ENCODE results near the gene DDX41.
"Not testable (repeated sequence)": the region's sequence is repeated elsewhere in the genome, so short reads cannot be mapped to it uniquely, and the experiment has no call there.

DDX41 gene

DNA sequence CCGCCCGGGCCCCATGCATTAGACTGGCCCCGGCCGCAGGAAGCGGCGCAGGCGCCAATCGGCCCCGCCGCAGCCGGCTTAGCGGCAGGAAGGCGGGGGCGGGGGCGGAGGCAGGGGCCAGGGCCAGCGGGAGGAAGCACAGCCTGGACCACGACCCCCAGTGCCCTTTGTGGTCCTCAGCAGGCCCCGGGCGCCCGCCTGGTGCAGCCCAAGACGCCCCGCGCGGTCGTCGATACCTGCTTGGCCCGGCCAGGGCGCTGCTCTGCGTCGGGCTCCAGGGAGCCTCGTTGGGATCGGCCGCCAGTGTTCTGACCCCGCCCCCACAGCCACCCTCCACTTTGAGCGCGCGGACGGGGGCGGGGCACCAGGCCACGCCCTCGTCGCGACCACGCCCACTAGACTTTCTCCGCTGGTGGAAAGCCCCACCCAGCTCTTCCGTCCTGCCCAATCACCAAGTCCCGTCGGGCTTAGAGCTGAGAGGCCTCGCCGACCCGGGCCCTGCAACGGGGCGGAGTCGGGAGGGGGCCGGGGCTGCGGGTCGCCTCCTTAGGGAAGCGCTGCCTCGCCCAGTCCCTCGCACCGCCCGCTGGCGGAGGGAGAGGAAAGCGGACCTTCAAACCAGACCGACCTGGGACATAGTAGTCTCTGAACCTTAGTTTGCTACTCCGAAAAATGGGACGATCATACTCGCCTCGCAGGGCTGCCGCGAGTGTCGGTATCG is 19.3 kb downstream of the DDX41 start, which contains the start of gene PDLIM7:
TSS of gene PDLIM7 (minus strand) at position 313 of the 721 bp plus-strand sequence. CDS start 1,092 bp downstream, outside the sequence.
- DNase-seq = peak; percentile 92

GRCh38 chr5:177496727-177497291 is 20.0 kb downstream of the DDX41 start:
- no peak for DNase-seq

DNA sequence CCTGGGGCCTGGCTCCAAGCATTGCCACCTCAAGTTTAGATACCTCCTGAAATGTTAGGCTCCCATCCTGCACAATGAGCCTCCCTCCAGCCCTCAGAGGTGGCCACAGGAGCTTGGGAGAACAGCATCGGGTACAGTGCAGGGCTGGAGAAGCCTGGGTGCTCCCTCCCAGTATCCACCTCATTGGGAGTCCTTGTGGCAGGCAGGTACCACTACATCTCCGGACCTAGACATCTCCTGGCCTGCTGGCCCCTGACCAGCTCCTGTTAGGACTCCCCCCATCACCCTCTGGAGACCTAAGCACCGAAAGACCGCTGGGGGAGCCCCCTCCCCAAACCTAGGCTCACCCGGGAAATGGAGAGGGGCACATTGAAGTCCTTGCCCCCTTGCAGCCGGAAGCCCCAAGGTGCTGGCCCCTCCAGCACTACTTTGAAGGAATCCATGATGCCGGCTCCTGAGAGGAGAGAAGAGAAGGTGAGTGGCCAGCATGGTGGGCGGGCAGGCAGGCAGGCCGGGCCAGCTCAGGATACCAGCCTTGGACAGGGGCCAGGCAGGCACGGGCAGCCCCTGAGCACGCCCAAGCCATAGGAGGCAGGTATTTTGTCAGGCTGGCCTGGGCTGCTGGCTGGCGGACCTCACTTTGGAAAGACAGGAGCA is 20.6 kb downstream of the DDX41 start:
- DNase-seq = no peak

DNA sequence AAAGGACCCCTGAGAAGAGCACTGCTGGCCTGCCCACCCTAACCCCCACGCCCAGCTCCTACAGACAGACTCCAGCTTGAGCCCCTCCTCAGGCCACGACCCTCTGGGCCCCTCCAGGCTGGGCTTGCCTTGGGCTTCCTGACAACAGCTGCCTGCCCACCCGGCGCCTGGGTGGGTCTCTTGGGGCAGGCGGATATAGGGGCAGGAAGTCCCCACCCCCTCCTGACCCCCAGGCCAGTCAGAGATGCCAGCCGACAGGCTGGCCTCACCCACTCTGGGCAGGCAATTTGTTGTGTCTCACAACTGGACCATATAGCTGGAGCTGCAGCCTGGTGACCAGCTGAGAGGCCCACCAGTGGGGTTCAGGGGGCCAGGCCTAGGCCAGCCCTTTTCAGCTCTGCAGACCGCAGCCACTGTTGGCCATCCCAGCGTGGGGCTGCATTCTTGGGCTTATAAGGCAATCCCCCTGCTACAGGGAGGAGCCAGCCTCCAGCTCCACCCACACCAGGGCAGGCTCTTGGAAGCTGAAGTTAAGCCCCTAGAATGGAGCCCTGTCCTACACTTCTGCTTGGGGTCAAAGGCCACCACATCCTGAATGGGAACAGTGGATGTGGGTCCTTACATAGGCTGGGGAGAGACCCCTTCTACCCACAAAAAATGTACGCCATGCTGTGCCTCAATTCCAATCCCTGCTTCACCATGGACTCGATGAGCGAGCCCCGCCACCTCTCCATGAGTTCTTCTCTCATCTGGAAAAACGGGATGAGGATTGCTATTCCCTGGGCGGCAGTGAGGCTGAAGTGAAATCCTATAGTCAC is 21.3 kb downstream of the DDX41 start:
- DNase-seq = no peak

- no peak for DNase-seq
These were observed 22.2 kb downstream of the DDX41 start for GRCh38 chr5:177494346-177495195.

DNA sequence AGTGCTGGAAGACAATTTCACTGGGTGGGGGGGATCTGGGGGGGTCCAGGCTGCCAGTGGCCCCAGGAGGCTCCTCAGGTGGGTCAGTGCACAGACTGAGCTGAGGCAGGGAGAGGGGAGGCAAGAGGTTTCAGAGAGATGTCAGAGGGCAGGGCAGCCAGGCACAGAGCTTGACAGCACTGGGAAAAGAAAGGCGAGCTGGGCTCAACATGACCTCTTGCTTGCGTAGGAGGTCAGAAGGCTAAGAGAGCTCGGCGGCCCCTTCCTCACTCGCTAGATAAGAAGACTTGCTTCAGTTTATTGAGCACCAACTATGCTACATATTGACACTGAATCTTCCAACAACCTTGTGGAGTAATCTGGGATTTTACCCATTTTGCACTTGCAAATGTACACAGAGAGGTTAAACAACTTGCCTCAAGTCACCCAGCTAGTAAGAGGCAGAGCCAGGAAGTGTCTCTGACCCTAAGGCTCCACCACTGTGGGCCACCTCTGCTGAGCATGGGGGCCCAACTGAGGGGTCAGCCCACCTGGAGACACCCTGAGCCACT is 22.9 kb downstream of the DDX41 start:
- DNase-seq = no peak

GRCh38 chr5:177492841-177493240 is 23.9 kb downstream of the DDX41 start:
- no peak for DNase-seq

DNA sequence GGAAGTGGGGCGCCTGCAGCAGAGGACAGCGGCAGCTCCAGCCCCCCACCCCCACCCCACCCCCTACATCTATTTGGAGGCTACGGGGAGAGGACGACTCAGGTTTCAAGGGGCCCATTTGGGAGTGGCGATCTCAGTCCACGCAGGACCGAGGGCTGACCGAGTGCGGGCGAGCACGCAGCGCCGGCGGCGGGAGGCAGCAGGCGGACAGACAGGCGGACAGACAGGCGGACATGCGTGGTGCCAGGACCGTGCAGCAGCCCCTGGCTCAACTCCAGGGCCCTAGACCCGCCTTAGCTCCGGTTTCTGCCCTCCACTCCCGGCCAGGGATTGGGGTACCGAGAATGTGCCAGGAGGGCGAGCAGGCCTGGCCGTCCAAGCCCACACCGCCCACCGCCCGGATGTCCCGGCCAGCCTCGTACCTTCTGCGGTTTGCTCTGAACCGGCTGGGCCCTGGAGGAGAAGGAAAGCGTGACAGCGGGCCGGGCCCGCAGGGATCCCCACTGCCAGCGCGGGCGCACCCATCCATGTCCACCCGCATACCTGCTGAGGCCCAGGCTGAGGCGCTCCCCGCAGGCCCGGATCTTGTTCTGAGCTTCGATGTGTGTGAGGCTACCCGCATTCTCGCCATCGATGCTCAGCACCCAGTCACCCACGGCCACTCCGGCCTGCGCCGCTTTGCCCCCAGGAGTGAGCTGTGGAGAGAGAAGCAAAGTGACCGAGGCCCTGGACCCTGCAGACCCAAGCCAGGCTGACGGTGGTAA is 24.6 kb downstream of the DDX41 start:
- DNase-seq = no peak

GRCh38 chr5:177491429-177491945 is 25.3 kb downstream of the DDX41 start:
- DNase-seq = no peak

DNA sequence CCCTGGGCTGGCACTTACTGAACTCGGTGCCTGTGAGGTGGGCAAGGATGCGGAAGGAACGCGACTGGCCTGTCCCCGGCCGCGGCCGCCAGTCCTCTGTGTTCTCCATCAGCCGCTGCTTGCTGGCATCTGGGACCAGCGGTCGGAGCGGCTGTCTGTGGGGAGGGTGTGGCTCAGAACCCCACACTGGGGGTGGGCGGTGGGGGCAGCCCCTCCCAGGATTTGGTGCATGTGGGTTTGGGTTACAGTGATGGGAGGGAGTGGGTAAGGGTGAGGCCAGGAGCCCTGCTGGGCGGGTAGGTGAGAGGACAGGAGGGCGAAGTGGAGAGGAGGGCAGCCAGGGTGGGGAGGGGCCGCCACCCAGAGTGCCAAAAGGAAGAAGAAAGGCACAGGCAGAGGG is 25.8 kb downstream of the DDX41 start:
- DNase-seq = no peak

DNA sequence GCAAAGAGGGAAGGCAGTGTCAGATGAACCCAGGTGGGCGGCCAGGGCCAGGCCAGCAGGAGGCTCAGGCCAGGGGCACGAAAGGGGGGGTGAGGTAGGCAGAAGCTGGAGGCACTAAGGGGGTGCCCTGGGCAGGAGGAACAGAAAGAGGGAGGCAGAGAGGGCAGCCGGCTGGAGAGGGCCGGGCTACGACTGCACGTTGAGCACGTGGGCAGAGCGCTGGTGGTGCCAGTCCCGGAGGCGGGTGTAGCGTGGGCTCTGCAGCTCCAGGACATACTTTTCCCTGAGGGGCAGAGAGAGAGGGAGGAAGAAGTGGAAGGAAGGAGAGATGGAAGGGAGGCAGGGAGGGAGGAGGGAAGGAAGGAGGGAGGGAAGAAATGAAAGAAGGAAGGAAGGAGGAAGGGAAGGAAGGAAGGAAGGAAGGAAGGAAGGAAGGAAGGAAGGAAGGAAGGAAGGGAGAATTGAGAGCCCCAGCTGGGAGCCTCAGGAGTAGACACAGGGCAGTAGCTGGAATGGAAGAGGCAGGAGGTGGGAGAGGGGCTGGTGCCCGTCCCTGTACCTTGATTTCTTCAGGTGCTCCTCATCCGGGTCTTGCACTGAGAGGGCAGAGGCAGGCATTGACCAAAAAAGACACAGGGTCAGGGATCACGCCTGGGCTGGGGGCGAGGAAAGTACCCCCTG is 26.3 kb downstream of the DDX41 start:
- no peak for DNase-seq

- DNase-seq = no peak
These were observed 27.5 kb downstream of the DDX41 start for GRCh38 chr5:177489119-177489716.

DNA sequence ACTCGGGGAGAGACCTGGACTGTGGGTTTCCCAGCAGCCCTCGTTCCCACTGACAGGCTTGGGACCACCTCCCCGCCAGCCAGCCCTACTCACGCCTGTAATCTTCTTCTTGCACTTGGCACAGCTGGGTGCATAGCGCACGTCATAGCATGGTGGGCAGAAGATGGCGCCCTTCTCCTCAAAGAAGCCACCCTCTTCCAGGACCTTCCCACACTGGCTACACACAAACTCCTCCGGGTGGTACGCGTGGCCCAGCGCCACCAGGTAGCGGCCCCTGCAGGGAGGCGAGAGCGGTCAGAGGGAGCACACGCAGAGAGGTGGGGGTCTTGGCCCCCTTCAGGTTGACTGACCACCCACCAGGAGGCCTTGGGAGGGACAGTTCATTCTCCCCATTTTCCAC is 28.8 kb downstream of the DDX41 start:
- DNase-seq = no peak

DNA sequence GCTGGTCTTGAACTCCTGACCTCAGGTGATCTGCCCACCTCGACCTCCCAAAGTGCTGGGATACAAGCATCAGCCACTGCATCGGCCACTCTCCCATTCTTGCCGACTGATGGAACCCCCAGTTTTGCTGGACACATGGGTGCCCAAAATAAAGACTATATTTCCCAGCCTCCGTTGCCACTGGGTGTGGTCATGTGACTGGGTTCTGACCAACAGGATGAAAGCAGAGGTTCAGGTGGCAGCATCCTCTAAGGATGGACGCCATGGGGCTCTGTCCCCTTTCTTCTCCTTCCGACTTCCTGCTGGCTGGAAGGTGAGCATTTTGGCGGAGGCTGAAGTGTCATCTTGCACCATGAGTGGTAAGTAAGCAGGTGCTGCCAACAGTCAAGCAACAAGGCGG is 29.6 kb downstream of the DDX41 start:
- no peak for DNase-seq

DNA sequence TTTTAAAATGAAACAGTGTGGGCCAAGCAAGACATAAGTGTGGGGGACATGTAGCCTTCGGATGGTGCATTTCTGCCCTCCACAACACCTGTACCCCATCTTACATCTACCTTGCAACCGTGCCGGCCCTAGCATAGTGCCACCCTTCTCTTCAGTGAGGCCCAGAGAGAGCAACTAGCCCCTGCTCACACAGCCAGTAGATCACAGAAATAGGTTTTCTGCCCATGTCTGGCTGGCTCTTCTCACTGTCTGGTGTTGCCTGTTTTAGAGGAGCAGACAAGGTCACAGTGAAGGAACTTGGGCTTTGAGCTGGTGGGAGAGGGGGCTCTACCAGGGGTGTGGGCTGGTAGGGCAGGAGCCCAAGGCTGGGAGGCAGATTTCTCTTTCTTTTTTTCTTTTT is 30.5 kb downstream of the DDX41 start:
- DNase-seq = no peak

DNA sequence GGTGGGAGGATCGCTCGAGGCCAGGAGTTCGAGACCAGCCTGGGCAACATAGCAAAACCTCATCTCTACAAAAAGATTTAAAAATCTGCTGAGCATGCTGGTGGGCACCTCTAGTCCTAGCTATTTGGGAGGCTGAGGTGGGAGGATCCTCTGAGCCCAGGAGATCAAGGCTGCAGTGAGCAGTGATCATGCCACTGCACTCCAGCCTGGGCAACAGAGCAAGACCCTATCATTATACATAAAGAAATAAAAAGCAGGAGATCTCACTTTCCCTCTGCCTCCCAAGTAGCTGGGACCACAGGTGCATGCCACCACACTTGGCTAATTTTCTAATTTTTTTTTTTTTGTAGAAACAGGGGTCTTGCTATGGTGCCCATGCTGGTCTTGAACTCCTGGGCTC is 31.0 kb downstream of the DDX41 start:
- not testable (repeated sequence) for DNase-seq

- DNase-seq = no peak
These were observed 31.7 kb downstream of the DDX41 start for GRCh38 chr5:177484902-177485549.

DNA sequence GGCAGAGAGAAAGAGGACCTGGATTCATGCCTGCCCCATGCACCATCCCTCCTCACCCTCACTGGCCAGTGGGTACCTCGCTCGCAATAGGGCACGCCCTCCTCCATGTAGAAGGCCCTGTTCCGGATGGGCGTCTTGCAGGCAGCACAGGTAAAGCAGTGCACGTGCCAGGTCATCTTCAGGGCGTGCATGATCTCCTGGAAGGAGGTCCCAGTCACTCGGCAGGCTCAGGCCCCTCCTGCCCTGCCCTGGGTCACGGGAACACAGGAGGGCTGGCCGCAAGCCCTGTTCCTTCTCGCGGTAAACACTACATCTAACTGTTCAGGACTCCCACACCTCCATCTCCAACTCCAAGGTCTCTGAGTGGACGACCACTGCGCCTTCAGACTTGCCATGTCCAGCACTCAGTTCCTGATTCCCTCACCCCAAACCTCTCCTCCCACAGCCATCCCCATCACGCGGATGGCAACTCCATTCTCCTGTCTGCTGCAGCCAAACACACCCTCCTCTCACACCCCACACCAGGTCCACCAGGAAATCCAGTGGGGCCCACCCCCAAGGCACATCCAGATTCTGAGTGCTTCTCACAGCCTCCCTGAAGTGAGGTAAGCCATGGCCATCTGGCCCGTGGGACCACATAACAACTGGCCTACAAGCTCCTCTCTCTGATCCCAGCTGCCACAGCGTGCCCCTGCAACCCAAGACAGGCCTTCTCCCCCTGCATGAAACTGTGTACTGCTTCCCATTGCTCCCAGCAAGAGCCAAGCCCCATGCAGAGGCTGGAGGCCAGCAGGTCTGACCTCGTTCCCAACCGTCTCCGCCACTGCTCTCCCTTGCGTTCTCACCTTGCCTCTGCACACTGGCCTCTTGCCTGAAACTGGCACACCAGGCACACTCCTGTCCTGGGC is 32.5 kb downstream of the DDX41 start:
- DNase-seq = no peak
